ENCODE measurements around the gene NR2E3. TPM values are rescaled to one million over a fixed set of nuclear protein-coding genes. Genes with fewer than 3 reads are reported as not detected.

NR2E3 gene
- total RNA-seq, result under 0.01 and 0.13 TPM in 2 replicates

GRCh38 chr15:71810256-71811035, at the start of gene NR2E3:
Gene NR2E3 (plus strand): TSS chr15:71810554. CDS start chr15:71810744, 190 bp downstream.
- no peak for DNase-seq (ENCODE audit: low read depth in 2 of 2)

- no peak for DNase-seq (ENCODE audit: low read depth in 2 of 2)
Measured at GRCh38 chr15:71760852-71761251, 49.5 kb upstream of the NR2E3 start.

- peak; percentile 77 to 95 for DNase-seq (ENCODE audit: low read depth in 2 of 2)
Measured at GRCh38 chr15:71761649-71762048, 48.7 kb upstream of the NR2E3 start.

- DNase-seq (ENCODE audit: low read depth in 2 of 2), result no peak
Measured at GRCh38 chr15:71768184-71768583, 42.2 kb upstream of the NR2E3 start.

- DNase-seq (ENCODE audit: low read depth in 2 of 2), result no peak
Measured at GRCh38 chr15:71773206-71773859, 37.0 kb upstream of the NR2E3 start.

GRCh38 chr15:71775856-71776255, 34.5 kb upstream of the NR2E3 start:
- DNase-seq (ENCODE audit: low read depth in 2 of 2), result no peak

GRCh38 chr15:71776304-71776703, 34.0 kb upstream of the NR2E3 start:
- no peak for DNase-seq (ENCODE audit: low read depth in 2 of 2)

- DNase-seq (ENCODE audit: low read depth in 2 of 2), result no peak
Measured at GRCh38 chr15:71777216-71777943, 33.0 kb upstream of the NR2E3 start.

GRCh38 chr15:71779073-71779797, 31.1 kb upstream of the NR2E3 start:
- DNase-seq (ENCODE audit: low read depth in 2 of 2), result no peak

- DNase-seq (ENCODE audit: low read depth in 2 of 2), result peak; percentile 63 to 80
Measured at GRCh38 chr15:71780115-71780976, 30.0 kb upstream of the NR2E3 start.

- DNase-seq (ENCODE audit: low read depth in 2 of 2), result no peak
Measured at GRCh38 chr15:71781179-71781964, 29.0 kb upstream of the NR2E3 start.

GRCh38 chr15:71781965-71782265, 28.4 kb upstream of the NR2E3 start:
- DNase-seq (ENCODE audit: low read depth in 2 of 2), result no peak

- DNase-seq (ENCODE audit: low read depth in 2 of 2), result peak in 1 of 2 donors; percentile 28
Measured at GRCh38 chr15:71782422-71783165, 27.8 kb upstream of the NR2E3 start.

- no peak for DNase-seq (ENCODE audit: low read depth in 2 of 2)
Measured at GRCh38 chr15:71784719-71785118, 25.6 kb upstream of the NR2E3 start.

GRCh38 chr15:71785996-71786395, 24.4 kb upstream of the NR2E3 start:
- no peak for DNase-seq (ENCODE audit: low read depth in 2 of 2)

- DNase-seq (ENCODE audit: low read depth in 2 of 2), result no peak
Measured at GRCh38 chr15:71786673-71787072, 23.7 kb upstream of the NR2E3 start.

- DNase-seq (ENCODE audit: low read depth in 2 of 2), result peak; percentile 60 to 88
Measured at GRCh38 chr15:71788646-71789579, 21.4 kb upstream of the NR2E3 start.

GRCh38 chr15:71789616-71790015, 20.7 kb upstream of the NR2E3 start:
- DNase-seq (ENCODE audit: low read depth in 2 of 2), result peak in 1 of 2 donors; percentile 8
